Dendritic cell treated with granulocyte-macrophage colony-stimulating factor and Interleukin-4, amounts not matched to agents 40 ng/mL and 50 ng/mL, for 4 days (primary cell): ENCODE data around the gene ITSN1.
"Not testable (repeated sequence)": the region's sequence is repeated elsewhere in the genome, so short reads cannot be mapped to it uniquely, and the experiment has no call there.

Experiments
- H3K27ac Mint-ChIP-seq: one replicate; pipeline ENCODE4 v1.8.0; 2022; ENCODE audit warnings: mild to moderate bottlenecking, mixed read lengths
- H3K27me3 Mint-ChIP-seq: one replicate; pipeline ENCODE4 v1.8.0; 2022; ENCODE audit warnings: mild to moderate bottlenecking, mixed read lengths
- H3K36me3 Mint-ChIP-seq: one replicate; pipeline ENCODE4 v1.8.0; 2022; ENCODE audit warnings: low read depth, mixed read lengths
- H3K4me1 Mint-ChIP-seq: one replicate; pipeline ENCODE4 v1.8.0; 2022; ENCODE audit warnings: low read depth, mixed read lengths
- H3K4me3 Mint-ChIP-seq: one replicate; pipeline ENCODE4 v1.8.0; 2022; ENCODE audit warnings: mild to moderate bottlenecking, moderate library complexity, mixed read lengths
- H3K9me3 Mint-ChIP-seq: one replicate; pipeline ENCODE4 v1.8.0; 2022; ENCODE audit warnings: mixed read lengths
- intact Hi-C: fragments of 100-400 bp; cut with micrococcal nuclease; formaldehyde crosslinking; loops from one replicate; pipeline ENCODE4 v1.15.0; 2022

The ITSN1 gene

GRCh38 chr21:33931052-33931798 lies 288.9 kb downstream of the ITSN1 start:
- H3K4me3 Mint-ChIP-seq, result peak overlapping the region; percentile 66
- H3K27ac Mint-ChIP-seq, result peak overlapping the region; percentile 87
- intact Hi-C loops, H3K27me3 Mint-ChIP-seq, H3K9me3 Mint-ChIP-seq, H3K36me3 Mint-ChIP-seq: not testable (repeated sequence)
- H3K4me1 Mint-ChIP-seq, result peaks cover 27% of the 10 kb centered on the region

- no peaks in the 10 kb centered on the region for H3K27me3 Mint-ChIP-seq
- H3K4me3 Mint-ChIP-seq, result peak overlapping the region; percentile 66
- peaks cover 31% of the 10 kb centered on the region for H3K4me1 Mint-ChIP-seq
- H3K27ac Mint-ChIP-seq, result peak overlapping the region; percentile 87
- H3K36me3 Mint-ChIP-seq, result no peaks in the 10 kb centered on the region
- H3K9me3 Mint-ChIP-seq, result no peaks in the 10 kb centered on the region
- intact Hi-C loops, result no loop called here
Observed at GRCh38 chr21:33931799-33932390, 289.6 kb downstream of the ITSN1 start.

GRCh38 chr21:33932731-33933130 lies 290.4 kb downstream of the ITSN1 start:
- H3K36me3 Mint-ChIP-seq, result no peaks in the 10 kb centered on the region

GRCh38 chr21:33936301-33937038 lies 294.2 kb downstream of the ITSN1 start:
- H3K4me1 Mint-ChIP-seq, result peaks cover 70% of the 10 kb centered on the region
- intact Hi-C loops, result loop anchor here (5.0 kb wide), 1 partner anchor 41 kb away; no protein-coding TSS in a partner anchor

More at GRCh38 chr21:33932731-33933130, 290.4 kb downstream of the ITSN1 start:
- Mint-ChIP-seq H3K27ac (peak overlapping the region; percentile 87), H3K27me3 (no peaks in the 10 kb centered on the region), H3K9me3 (no peaks in the 10 kb centered on the region), H3K4me1 (peaks cover 39% of the 10 kb centered on the region), H3K4me3 (no peak overlapping the region)
- intact Hi-C loops, result no loop called here

GRCh38 chr21:33937146-33937545 lies 294.8 kb downstream of the ITSN1 start:
- peaks cover 64% of the 10 kb centered on the region for H3K4me1 Mint-ChIP-seq
- H3K27me3 Mint-ChIP-seq, result no peaks in the 10 kb centered on the region
- H3K4me3 Mint-ChIP-seq, result no peak overlapping the region
- no peaks in the 10 kb centered on the region for H3K9me3 Mint-ChIP-seq
- peak overlapping the region; percentile 64 for H3K27ac Mint-ChIP-seq
- intact Hi-C loops, result loop anchor here (5.0 kb wide), 1 partner anchor 40 kb away; no protein-coding TSS in a partner anchor
- H3K36me3 Mint-ChIP-seq, result no peaks in the 10 kb centered on the region

More at GRCh38 chr21:33936301-33937038, 294.2 kb downstream of the ITSN1 start:
- Mint-ChIP-seq H3K27me3 (no peaks in the 10 kb centered on the region), H3K4me3 (no peak overlapping the region), H3K36me3 (no peaks in the 10 kb centered on the region), H3K27ac (peak overlapping the region; percentile 64), H3K9me3 (no peaks in the 10 kb centered on the region)

GRCh38 chr21:33937931-33938339 lies 295.6 kb downstream of the ITSN1 start:
- H3K36me3 Mint-ChIP-seq, result no peaks in the 10 kb centered on the region
- H3K27me3 Mint-ChIP-seq, result no peaks in the 10 kb centered on the region
- intact Hi-C loops, result loop anchor here (5.0 kb wide), 1 partner anchor 39 kb away; no protein-coding TSS in a partner anchor
- H3K9me3 Mint-ChIP-seq, result no peaks in the 10 kb centered on the region
- peak overlapping the region; percentile 64 for H3K27ac Mint-ChIP-seq
- no peak overlapping the region for H3K4me3 Mint-ChIP-seq
- peaks cover 58% of the 10 kb centered on the region for H3K4me1 Mint-ChIP-seq

GRCh38 chr21:33938381-33938780 lies 296.1 kb downstream of the ITSN1 start:
- Mint-ChIP-seq H3K36me3 (no peaks in the 10 kb centered on the region), H3K4me1 (peaks cover 58% of the 10 kb centered on the region)
- intact Hi-C loops, result loop anchor here (5.0 kb wide), 1 partner anchor 39 kb away; no protein-coding TSS in a partner anchor

GRCh38 chr21:33939226-33939625 lies 296.9 kb downstream of the ITSN1 start:
- peak overlapping the region; percentile 64 for H3K27ac Mint-ChIP-seq
- H3K9me3 Mint-ChIP-seq, result peaks cover under 1% of the 10 kb centered on the region
- H3K27me3 Mint-ChIP-seq, result no peaks in the 10 kb centered on the region
- intact Hi-C loops, result loop anchor here (5.0 kb wide), 1 partner anchor 38 kb away; no protein-coding TSS in a partner anchor
- H3K36me3 Mint-ChIP-seq, result no peaks in the 10 kb centered on the region
- H3K4me3 Mint-ChIP-seq, result no peak overlapping the region
- peaks cover 58% of the 10 kb centered on the region for H3K4me1 Mint-ChIP-seq

More at GRCh38 chr21:33938381-33938780, 296.1 kb downstream of the ITSN1 start:
- Mint-ChIP-seq H3K9me3 (no peaks in the 10 kb centered on the region), H3K4me3 (no peak overlapping the region), H3K27ac (peak overlapping the region; percentile 64), H3K27me3 (no peaks in the 10 kb centered on the region)

GRCh38 chr21:33940164-33940880 lies 298.0 kb downstream of the ITSN1 start:
- H3K36me3 Mint-ChIP-seq, result no peaks in the 10 kb centered on the region
- peaks cover 8% of the 10 kb centered on the region for H3K9me3 Mint-ChIP-seq
- no peaks in the 10 kb centered on the region for H3K27me3 Mint-ChIP-seq
- no peak overlapping the region for H3K4me3 Mint-ChIP-seq
- intact Hi-C loops, result loop anchor here (5.0 kb wide), 1 partner anchor 77 kb away; no protein-coding TSS in a partner anchor
- peaks cover 54% of the 10 kb centered on the region for H3K4me1 Mint-ChIP-seq
- peak overlapping the region; percentile 64 for H3K27ac Mint-ChIP-seq

- Mint-ChIP-seq H3K27ac (peak overlapping the region; percentile 64), H3K27me3 (no peaks in the 10 kb centered on the region), H3K4me1 (peaks cover 49% of the 10 kb centered on the region), H3K9me3 (peaks cover 8% of the 10 kb centered on the region), H3K36me3 (no peaks in the 10 kb centered on the region), H3K4me3 (no peak overlapping the region)
- intact Hi-C loops, result loop anchor here (5.0 kb wide), 1 partner anchor 76 kb away; no protein-coding TSS in a partner anchor
Observed at GRCh38 chr21:33940881-33941245, 298.6 kb downstream of the ITSN1 start.

GRCh38 chr21:33942426-33942825 lies 300.1 kb downstream of the ITSN1 start:
- peaks cover 49% of the 10 kb centered on the region for H3K4me1 Mint-ChIP-seq
- no peak overlapping the region for H3K4me3 Mint-ChIP-seq
- no peak overlapping the region for H3K27ac Mint-ChIP-seq
- intact Hi-C loops, result loop anchor here (5.0 kb wide), 1 partner anchor 75 kb away; no protein-coding TSS in a partner anchor
- H3K9me3 Mint-ChIP-seq, result peaks cover 8% of the 10 kb centered on the region
- no peaks in the 10 kb centered on the region for H3K27me3 Mint-ChIP-seq
- H3K36me3 Mint-ChIP-seq, result no peaks in the 10 kb centered on the region

- Mint-ChIP-seq H3K27ac (no peak overlapping the region), H3K27me3 (no peaks in the 10 kb centered on the region), H3K4me3 (no peak overlapping the region), H3K4me1 (peaks cover 50% of the 10 kb centered on the region), H3K36me3 (no peaks in the 10 kb centered on the region), H3K9me3 (peaks cover 8% of the 10 kb centered on the region)
- intact Hi-C loops, result loop anchor here (5.0 kb wide), 1 partner anchor 74 kb away; no protein-coding TSS in a partner anchor
Observed at GRCh38 chr21:33943293-33943692, 301.0 kb downstream of the ITSN1 start.

GRCh38 chr21:33944185-33944763 lies 302.0 kb downstream of the ITSN1 start:
- Mint-ChIP-seq H3K4me1 (peaks cover 50% of the 10 kb centered on the region), H3K27ac (no peak overlapping the region), H3K4me3 (no peak overlapping the region), H3K9me3 (peaks cover 8% of the 10 kb centered on the region), H3K36me3 (no peaks in the 10 kb centered on the region), H3K27me3 (no peaks in the 10 kb centered on the region)
- intact Hi-C loops, result loop anchor here (5.0 kb wide), 1 partner anchor 73 kb away; no protein-coding TSS in a partner anchor
